Stomach (tissue), 9 donors: ENCODE measurements around the gene ELOVL5. TPM values are rescaled to one million over a fixed set of nuclear protein-coding genes. Genes with fewer than 3 reads are reported as not detected.
A peak's percentile ranks its signal among the peaks of the same experiment; 100 is the strongest.

Source experiments
- DNase-seq, 2 donors: peaks; one replicate each; pipeline versions ENCODE4 v3.0.0 to v3.0.0-alpha.2; 2013 to 2019
- H3K27ac ChIP-seq, 5 donors: fragments of 200-600 bp in 4 of 5; sonication (generic) in 4 of 5; one replicate each; pipeline ENCODE4 v1.5.1; 2013 to 2019; ENCODE audit warnings: mild to moderate bottlenecking in 1 of 5, moderate library complexity in 1 of 5
- H3K27me3 ChIP-seq, 3 donors: fragments of 200-600 bp; sonication (generic); one replicate each; pipeline ENCODE4 v1.5.1; 2017 to 2019; ENCODE audit warnings: mixed run types in 1 of 3
- H3K36me3 ChIP-seq, 4 donors: fragments of 200-600 bp; sonication (generic); 1 replicate in 3 of 4; 2 replicates in 1 of 4; pipeline ENCODE4 v1.5.1; 2016 to 2019
- H3K4me1 ChIP-seq, 4 donors: fragments of 200-600 bp; sonication (generic); one replicate each; pipeline ENCODE4 v1.5.1; 2016 to 2019
- H3K4me3 ChIP-seq, 4 donors: fragments of 200-600 bp; sonication (generic) in 3 of 4; one replicate each; pipeline ENCODE4 v1.5.1; 2016 to 2019; ENCODE audit warnings: mild to moderate bottlenecking in 1 of 4
- H3K9me3 ChIP-seq, 4 donors: fragments of 200-600 bp; sonication (generic); one replicate each; pipeline ENCODE4 v1.5.1; 2016 to 2019
- CTCF ChIP-seq, 7 experiments: fragments of 450-650 bp in 4 of 7; fragments of 200-600 bp in 3 of 7; sonication (generic) in 3 of 7; IDR thresholded peaks; one replicate each; pipeline ENCODE4 v1.5.1; 2016 to 2019; ENCODE audit warnings: antibody characterized with exemption in 7 of 7, control low read depth in 2 of 7, mild to moderate bottlenecking in 1 of 7
- EP300 ChIP-seq: sonication (generic); formaldehyde crosslinking; IDR thresholded peaks from one replicate; pipeline ENCODE4 v1.6.1; 2017; ENCODE audit warnings: antibody characterized with exemption
- POLR2A ChIP-seq, 4 donors: fragments of 450-650 bp; IDR thresholded peaks; one replicate each; pipeline ENCODE4 v1.6.1; 2016; ENCODE audit warnings: antibody characterized with exemption in 4 of 4, control low read depth in 2 of 4, mild to moderate bottlenecking in 1 of 4, moderate library complexity in 1 of 4
- POLR2AphosphoS5 ChIP-seq, 3 donors: sonication (generic); formaldehyde crosslinking; IDR thresholded peaks; one replicate each; pipeline ENCODE4 v1.6.1; 2016; ENCODE audit warnings: antibody characterized with exemption in 3 of 3
- WGBS, 5 donors: extraction: QIAGEN DNeasy Blood & Tissue Kit in 3 of 5; methylation state at CpG; one replicate each; pipeline versions ENCODE4 v1.1.5 to v1.1.7; 2013 to 2018; 5-methylcytosine and 5-hydroxymethylcytosine counted together
- intact Hi-C: fragments of 100-400 bp; cut with DNase I; formaldehyde crosslinking; loops from one replicate; pipeline ENCODE4 v1.15.1; 2023; ENCODE audit warnings: low total_unique reads
- polyA plus RNA-seq, 3 donors: library from polyadenylated mRNA; stranded (reverse); fragments of 200-250 nt; gene quantifications; one replicate each; pipeline ENCODE4 v1.2.3, GENCODE V29; 2013
- total RNA-seq, 5 donors: library from RNA; depleted of rRNA; stranded (reverse); fragments of >200 nt; gene quantifications; one replicate each; pipeline versions ENCODE4 v1.1.0 to v1.2.3, GENCODE V29; 2014 to 2016
- donor health status: healthy with polysubstance abuse.
- donor health status: Bipolar disorder and iron deficiency.
- donor health status: healthy.

Gene ELOVL5
- total and polyA plus RNA-seq, 8 donors = 2.6 to 57.8 (median 12.8) TPM

GRCh38 chr6:53302678-53303360, 45.9 kb downstream of the ELOVL5 start:
- TF ChIP-seq POLR2AphosphoS5 (IDR thresholded peaks at IDR 0.05) (peak in 2 of 3 donors; percentile 9 to 21), CTCF (IDR thresholded peaks at IDR 0.05) (no peak)
- H3K4me3 ChIP-seq = no peak overlapping the region
- peak overlapping the region in 4 of 5 donors; percentile 14 to 60 (median 46) for H3K27ac ChIP-seq
- no peaks in the 10 kb centered on the region for H3K9me3 ChIP-seq
- DNase-seq = peak in 1 of 2 donors; percentile 52
- intact Hi-C loops = no loop called here
- WGBS, 5 donors = 12 to 20% (median 14%) methylated on average over 6 of the region's 6 CpGs
- peaks cover 0 to 69% (median 43%) of the 10 kb centered on the region in 4 donors for H3K4me1 ChIP-seq
- H3K36me3 ChIP-seq = no peaks in the 10 kb centered on the region
- H3K27me3 ChIP-seq = no peaks in the 10 kb centered on the region

- no peak for TF ChIP-seq POLR2AphosphoS5 (IDR thresholded peaks at IDR 0.05)
- TF ChIP-seq POLR2A (IDR thresholded peaks at IDR 0.05) = no peak
- TF ChIP-seq CTCF (IDR thresholded peaks at IDR 0.05) = no peak
- TF ChIP-seq EP300 = no peak
- WGBS, 5 donors = 58 to 65% (median 62%) methylated on average over 7 of the region's 7 CpGs
- intact Hi-C loops = no loop called here
These were observed 46.8 kb downstream of the ELOVL5 start for GRCh38 chr6:53301801-53302537.

GRCh38 chr6:53300656-53301551, 47.8 kb downstream of the ELOVL5 start:
- no peak for DNase-seq
- Histone ChIP-seq H3K36me3 (no peaks in the 10 kb centered on the region), H3K4me1 (peaks cover 0 to 55% (median 34%) of the 10 kb centered on the region in 4 donors), H3K4me3 (no peak overlapping the region), H3K27me3 (no peaks in the 10 kb centered on the region), H3K27ac (peak overlapping the region in 3 of 5 donors; percentile 42 to 60 (median 56)), H3K9me3 (no peaks in the 10 kb centered on the region)
- no peak for TF ChIP-seq EP300
- no peak for TF ChIP-seq CTCF (IDR thresholded peaks at IDR 0.05)
- no peak for TF ChIP-seq POLR2A (IDR thresholded peaks at IDR 0.05)
- intact Hi-C loops = no loop called here
- WGBS, 5 donors = 66 to 71% (median 69%) methylated on average over 9 of the region's 9 CpGs

More at GRCh38 chr6:53301801-53302537, 46.8 kb downstream of the ELOVL5 start:
- H3K27me3 ChIP-seq = no peaks in the 10 kb centered on the region
- no peaks in the 10 kb centered on the region for H3K9me3 ChIP-seq
- H3K4me1 ChIP-seq = peaks cover 0 to 61% (median 36%) of the 10 kb centered on the region in 4 donors
- DNase-seq = no peak
- H3K27ac ChIP-seq = peak overlapping the region in 4 of 5 donors; percentile 14 to 60 (median 46)
- H3K36me3 ChIP-seq = no peaks in the 10 kb centered on the region
- no peak overlapping the region for H3K4me3 ChIP-seq

- TF ChIP-seq POLR2AphosphoS5 (IDR thresholded peaks at IDR 0.05) (no peak), POLR2A (IDR thresholded peaks at IDR 0.05) (no peak), CTCF (IDR thresholded peaks at IDR 0.05) (no peak), EP300 (no peak)
- Histone ChIP-seq H3K27me3 (no peaks in the 10 kb centered on the region), H3K36me3 (no peaks in the 10 kb centered on the region), H3K9me3 (no peaks in the 10 kb centered on the region), H3K4me1 (peaks cover 0 to 55% (median 34%) of the 10 kb centered on the region in 4 donors), H3K27ac (no peak overlapping the region), H3K4me3 (no peak overlapping the region)
- no peak for DNase-seq
- WGBS, 5 donors = 81 to 93% (median 83%) methylated on average over 7 of the region's 7 CpGs
- intact Hi-C loops = no loop called here
These were observed 49.3 kb downstream of the ELOVL5 start for GRCh38 chr6:53299331-53300005.
